K562 (cell line): ENCODE data around the gene MPIG6B. TPM values are rescaled to one million over a fixed set of nuclear protein-coding genes. Genes with fewer than 3 reads are reported as not detected.

Experiments used
- ATAC-seq: fragments of 200-7000 bp; cut with Tn5 transposase; 3 replicates; pipeline ENCODE4 v1.9.1; 2020; ENCODE audit warnings: moderate library complexity
- BruUV-seq: library from RNA; stranded (reverse); fragments of 400-500 nt; replicated peaks from 2 replicates; lab custom pipeline; 2021; lab: Mats Ljungman, UMichigan
- CTCF ChIA-PET: fragments of 300-600 bp; formaldehyde crosslinking; extraction: SDS; loops from one replicate; lab custom pipeline; 2021; ENCODE audit warnings: low intra/inter-chr PET ratio; lab: Yijun Ruan, JAX
- POLR2A ChIA-PET: fragments of 300-600, 350-650 bp; sonication (Branson Sonifier 250); formaldehyde crosslinking; extraction: SDS; loops from one replicate; lab custom pipeline; 2021; ENCODE audit warnings: antibody characterized with exemption, inconsistent platforms; lab: Yijun Ruan, JAX
- DNase-seq, 4 experiments: peaks; one replicate each; pipeline versions ENCODE4 v3.0.0 to v3.0.0-alpha.2; 2011 to 2018; ENCODE audit warnings: low spot score in 3 of 4, mixed read lengths in 3 of 4; ENCODE audit errors: extremely low read depth in 1 of 4
- FAIRE-seq: peaks from 2 replicates; lab custom pipeline; 2011; peaks lifted over from hg19 to GRCh38; lab: Jason Lieb, UNC
- H2AFZ ChIP-seq: 2 replicates; pipeline ENCODE4 v1.6.0; 2011; ENCODE audit warnings: low read depth, low read length, control low read depth, inconsistent platforms
- H3K27ac ChIP-seq: fragments of 200-600 bp; 3 replicates; pipeline ENCODE4 v1.8.0; 2011; ENCODE audit warnings: low read depth, mild to moderate bottlenecking, control low read depth, inconsistent platforms, low read length, moderate library complexity, mixed read lengths; ENCODE audit errors: extremely low read depth
- H3K27me3 ChIP-seq, 2 experiments: fragments of 300-600 bp in 1 of 2; 2 replicates in 1 of 2; 3 replicates in 1 of 2; pipeline versions ENCODE4 v1.6.0 to v1.8.0; 2011; ENCODE audit warnings: inconsistent platforms in 2 of 2, low read length in 2 of 2, mild to moderate bottlenecking in 1 of 2, mixed read lengths in 1 of 2, moderate library complexity in 1 of 2; ENCODE audit not compliant: control insufficient read depth in 2 of 2, insufficient read depth in 2 of 2
- H3K36me3 ChIP-seq: fragments of 300-600 bp; 3 replicates; pipeline ENCODE4 v1.8.0; 2011; ENCODE audit warnings: mild to moderate bottlenecking, low read length, inconsistent platforms; ENCODE audit not compliant: control insufficient read depth, insufficient read depth
- H3K4me1 ChIP-seq, 2 experiments: fragments of 200-600 bp in 1 of 2; replicated peaks in 1 of 2; 2 replicates in 1 of 2; 3 replicates in 1 of 2; pipeline versions ENCODE4 v1.5.1 to v1.8.0; 2011; ENCODE audit warnings: inconsistent platforms in 2 of 2, low read length in 2 of 2, mild to moderate bottlenecking in 1 of 2, mixed read lengths in 1 of 2, moderate library complexity in 1 of 2; ENCODE audit not compliant: control insufficient read depth in 2 of 2, insufficient read depth in 2 of 2
- H3K4me2 ChIP-seq: 2 replicates; pipeline ENCODE4 v1.6.1; 2011; ENCODE audit warnings: low read length, control low read depth, inconsistent platforms, mixed read lengths; ENCODE audit not compliant: insufficient read depth
- H3K4me3 ChIP-seq: fragments of 200-600 bp; sonication (generic), shearing (Covaris generic); 2 replicates; pipeline ENCODE4 v1.5.1; 2016; ENCODE audit warnings: control low read depth, inconsistent platforms
- H3K79me2 ChIP-seq: fragments of 200-600 bp; 3 replicates; pipeline ENCODE4 v1.8.0; 2011; ENCODE audit warnings: low read length, inconsistent platforms; ENCODE audit not compliant: control insufficient read depth, insufficient read depth
- H3K9ac ChIP-seq, 2 experiments: 2 replicates each; pipeline versions ENCODE4 v1.6.0 to v1.6.1; 2011; ENCODE audit warnings: low read depth in 2 of 2, low read length in 2 of 2, control low read depth in 1 of 2, inconsistent platforms in 1 of 2, mild to moderate bottlenecking in 1 of 2, mixed read lengths in 1 of 2; ENCODE audit not compliant: insufficient read depth in 1 of 2
- H3K9me1 ChIP-seq: one replicate; pipeline ENCODE4 v1.6.0; 2011; ENCODE audit warnings: inconsistent platforms, mild to moderate bottlenecking, low read length, moderate library complexity; ENCODE audit not compliant: control insufficient read depth, insufficient read depth
- H3K9me3 ChIP-seq: replicated peaks from 2 replicates; pipeline ENCODE4 v1.5.1; 2011; ENCODE audit warnings: low read depth, low read length, inconsistent platforms; ENCODE audit not compliant: control insufficient read depth, insufficient read depth
- H4K20me1 ChIP-seq: replicated peaks from 2 replicates; pipeline ENCODE4 v1.6.1; 2011; ENCODE audit warnings: low read length, inconsistent platforms, mixed read lengths; ENCODE audit not compliant: control insufficient read depth, insufficient read depth
- FOS ChIP-seq: IDR thresholded peaks from 3 replicates; pipeline ENCODE4 v1.6.1; 2011; ENCODE audit not compliant: insufficient read length; ENCODE audit errors: extremely low read depth
- HOMEZ ChIP-seq: fragments of 250-450 bp; sonication (Bioruptor Pico); IDR thresholded peaks from 2 replicates; pipeline ENCODE4 v1.4.0; 2020; ENCODE audit warnings: mild to moderate bottlenecking, moderate library complexity
- MTA2 ChIP-seq: fragments of 450-650 bp; IDR thresholded peaks from 2 replicates; pipeline ENCODE4 v1.6.1; 2016; ENCODE audit warnings: low read depth
- PCBP2 ChIP-seq: fragments of 200-400 bp; formaldehyde crosslinking; IDR thresholded peaks from 2 replicates; pipeline ENCODE4 v1.6.1; 2018; ENCODE audit warnings: low read length, low read depth, mild to moderate bottlenecking, moderate library complexity; ENCODE audit not compliant: poor library complexity, severe bottlenecking
- RBM14 ChIP-seq: fragments of 200-400 bp; formaldehyde crosslinking; IDR thresholded peaks from 2 replicates; pipeline ENCODE4 v1.6.1; 2018; ENCODE audit warnings: low read depth, mild to moderate bottlenecking, low read length, moderate library complexity, borderline replicate concordance; ENCODE audit not compliant: insufficient read depth
- TARDBP ChIP-seq: fragments of 450-650 bp; IDR thresholded peaks from 2 replicates; pipeline ENCODE4 v1.6.1; 2016
- ZBTB33 ChIP-seq: sonication (generic); formaldehyde crosslinking; IDR thresholded peaks from 2 replicates; pipeline ENCODE4 v1.8.1; 2023; ENCODE audit warnings: mild to moderate bottlenecking, missing genetic modification reagents
- WGBS: fragments of 100-300 bp; shearing (Covaris generic); methylation state at CpG from one replicate; pipeline ENCODE4 v1.1.6; 2016; ENCODE audit warnings: low coverage, mixed read lengths; ENCODE audit not compliant: insufficient coverage; ENCODE audit errors: missing lambda C conversion rate; 5-methylcytosine and 5-hydroxymethylcytosine counted together
- in situ Hi-C: fragments of 300-500 bp; cut with MboI; formaldehyde crosslinking; loops from 4 replicates; pipeline ENCODE4 v1.15.0; 2018; ENCODE audit warnings: inconsistent platforms, mixed read lengths
- intact Hi-C: fragments of 100-400 bp; cut with micrococcal nuclease; formaldehyde crosslinking; loops from 2 replicates; pipeline ENCODE4 v1.14.2; 2022
- polyA plus RNA-seq, 8 experiments: library from polyadenylated mRNA; depleted of rRNA in 4 of 8; stranded (reverse) in 5 of 8; unstranded in 3 of 8; fragments of >200 nt; fragmentation: Nextera tagmentation in 2 of 8; fragmentation: Illumina TruSeq in 1 of 8; extraction: Ambion mirVana in 2 of 8; extraction: Trizol in 1 of 8; gene quantifications; 2 replicates each; pipeline versions ENCODE4 v1.2.1 to v1.2.3, GENCODE V29; 2011 to 2014; ENCODE audit warnings: inconsistent platforms in 1 of 8, missing spikeins in 1 of 8
- total RNA-seq, 7 experiments: library from RNA; depleted of rRNA in 6 of 7; stranded (reverse); fragments of >200 nt in 6 of 7; fragmentation: Illumina TruSeq in 2 of 7; extraction: Trizol in 2 of 7; gene quantifications; 2 replicates each; pipeline versions ENCODE4 v1.2.1 to v1.2.3, GENCODE V29; 2011 to 2021; ENCODE audit warnings: low replicate concordance in 1 of 7

MPIG6B gene
- total and polyA plus RNA-seq, 9 of the 15 experiments (the other 6 are each of a cell fraction or from before 2014, with no cell fraction given), result 0.11 to 1.2 (median 0.28) TPM; not detected in 1

GRCh38 chr6:31764198-31764597, 41.0 kb downstream of the MPIG6B start:
- Histone ChIP-seq H3K9me3 (no peaks in the 10 kb centered on the region), H3K36me3 (peaks cover 49% of the 10 kb centered on the region), H3K9ac (peak overlapping the region in 1 of 2 experiments; percentile 12; a peak in 1 of 4 replicates), H3K79me2 (no peaks in the 10 kb centered on the region), H3K4me1 (peaks cover 5 to 30% of the 10 kb centered on the region in 2 experiments; a peak in 4 of 5 replicates), H3K9me1 (no peaks in the 10 kb centered on the region), H3K27me3 (no peaks in the 10 kb centered on the region), H2AFZ (no peak overlapping the region), H3K4me2 (no peak overlapping the region), H4K20me1 (no peaks in the 10 kb centered on the region), H3K27ac (no peak overlapping the region), H3K4me3 (no peak overlapping the region)
- CTCF ChIA-PET, result no interaction called here
- TSS peak; percentile 37 for BruUV-seq
- FAIRE-seq (no peak), DNase-seq (peak in 2 of 4 experiments; percentile 66 to 79), ATAC-seq (peak; percentile 28)
- intact Hi-C loops (no loop called here), in situ Hi-C loops (no loop called here)
- WGBS, result 34% methylated on average over 4 of the region's 4 CpGs
- POLR2A ChIA-PET, result interaction anchor here (0.6 to 4.6 kb wide), 10 partner anchors 8 to 100 kb away, joined by 3 to 29 read pairs (median 4); partner anchors contain the start of genes CLIC1, GPANK1 and MSH5
- TF ChIP-seq RBM14 (no peak), PCBP2 (no peak), MTA2 (no peak), HOMEZ (no peak), ZBTB33 (CRISPR knock-in tag) (no peak), TARDBP (no peak), FOS (no peak)
